HEK293 (cell line): ENCODE measurements around the gene RPL23.
A peak's percentile ranks its signal among the peaks of the same experiment; 100 is the strongest.

Experiments
- AEBP2 ChIP-seq: fragments of 450-650 bp; formaldehyde crosslinking; IDR thresholded peaks from 2 replicates; pipeline ENCODE4 v1.5.1; 2016; ENCODE audit warnings: missing biosample characterization, missing genetic modification characterization, borderline replicate concordance
- ELK4 ChIP-seq: IDR thresholded peaks from 2 replicates; pipeline ENCODE4 v1.6.1; 2011; ENCODE audit warnings: mild to moderate bottlenecking, low read depth, low read length, borderline replicate concordance
- REPIN1 ChIP-seq: fragments of 450-650 bp; formaldehyde crosslinking; IDR thresholded peaks from 2 replicates; pipeline ENCODE4 v1.5.1; 2017; ENCODE audit warnings: missing biosample characterization, missing genetic modification characterization, low read depth
- SETDB1 ChIP-seq: IDR thresholded peaks from one replicate; pipeline ENCODE4 v1.6.1; 2017; ENCODE audit warnings: mild to moderate bottlenecking, low read length, moderate library complexity, mixed read lengths; ENCODE audit not compliant: insufficient read length
- SP7 ChIP-seq: fragments of 450-650 bp; formaldehyde crosslinking; IDR thresholded peaks from 2 replicates; pipeline ENCODE4 v1.5.1; 2016; ENCODE audit warnings: missing biosample characterization, missing genetic modification characterization
- ZBTB21 ChIP-seq: fragments of 450-650 bp; formaldehyde crosslinking; IDR thresholded peaks from 2 replicates; pipeline ENCODE4 v1.5.1; 2017; ENCODE audit warnings: missing biosample characterization, missing genetic modification characterization
- ZEB2 ChIP-seq: fragments of 450-650 bp; formaldehyde crosslinking; IDR thresholded peaks from 2 replicates; pipeline ENCODE4 v1.5.1; 2016; ENCODE audit warnings: missing biosample characterization, missing genetic modification characterization
- ZNF10 ChIP-seq: fragments of 450-650 bp; formaldehyde crosslinking; IDR thresholded peaks from 2 replicates; pipeline ENCODE4 v1.5.1; 2017; ENCODE audit warnings: missing biosample characterization, missing genetic modification characterization
- ZNF138 ChIP-seq: fragments of 450-650 bp; formaldehyde crosslinking; IDR thresholded peaks from 2 replicates; pipeline ENCODE4 v1.5.1; 2016; ENCODE audit warnings: missing biosample characterization, missing genetic modification characterization, borderline replicate concordance
- ZNF184 ChIP-seq: fragments of 450-650 bp; IDR thresholded peaks from 2 replicates; pipeline ENCODE4 v1.5.1; 2018; ENCODE audit warnings: missing biosample characterization, mild to moderate bottlenecking, missing genetic modification characterization
- ZNF2 ChIP-seq: fragments of 450-650 bp; formaldehyde crosslinking; IDR thresholded peaks from 2 replicates; pipeline ENCODE4 v1.5.1; 2016; ENCODE audit warnings: missing biosample characterization, missing genetic modification characterization
- ZNF302 ChIP-seq: fragments of 450-650 bp; formaldehyde crosslinking; IDR thresholded peaks from 2 replicates; pipeline ENCODE4 v1.5.1; 2016; ENCODE audit warnings: missing biosample characterization, missing genetic modification characterization, low read depth
- ZNF335 ChIP-seq: fragments of 450-650 bp; formaldehyde crosslinking; conservative IDR thresholded peaks from 2 replicates; pipeline ENCODE4 v1.5.1; 2016; ENCODE audit warnings: missing biosample characterization, missing genetic modification characterization
- ZNF341 ChIP-seq: fragments of 450-650 bp; formaldehyde crosslinking; IDR thresholded peaks from 2 replicates; pipeline ENCODE4; 2016; ENCODE audit warnings: low read depth, missing biosample characterization, missing genetic modification characterization
- ZNF350 ChIP-seq: fragments of 450-650 bp; formaldehyde crosslinking; IDR thresholded peaks from 2 replicates; pipeline ENCODE4 v1.5.0; 2017; ENCODE audit warnings: missing biosample characterization, mild to moderate bottlenecking, missing genetic modification characterization
- ZNF37A ChIP-seq: fragments of 450-650 bp; IDR thresholded peaks from 2 replicates; pipeline ENCODE4 v1.5.1; 2018; ENCODE audit warnings: missing biosample characterization, missing genetic modification characterization
- ZNF394 ChIP-seq: fragments of 450-650 bp; formaldehyde crosslinking; IDR thresholded peaks from 2 replicates; pipeline ENCODE4 v1.5.1; 2016; ENCODE audit warnings: missing biosample characterization, missing genetic modification characterization, mild to moderate bottlenecking, moderate library complexity, borderline replicate concordance
- ZNF426 ChIP-seq: fragments of 450-650 bp; formaldehyde crosslinking; IDR thresholded peaks from 2 replicates; pipeline ENCODE4 v1.5.1; 2017; ENCODE audit warnings: missing biosample characterization, missing genetic modification characterization, mild to moderate bottlenecking, inconsistent platforms, moderate library complexity
- ZNF521 ChIP-seq: fragments of 450-650 bp; formaldehyde crosslinking; IDR thresholded peaks from 2 replicates; pipeline ENCODE4 v1.5.1; 2017; ENCODE audit warnings: missing biosample characterization, mild to moderate bottlenecking, missing genetic modification characterization
- ZNF560 ChIP-seq: fragments of 450-650 bp; formaldehyde crosslinking; IDR thresholded peaks from 2 replicates; pipeline ENCODE4 v1.5.1; 2017; ENCODE audit warnings: missing biosample characterization, missing genetic modification characterization, borderline replicate concordance
- ZNF623 ChIP-seq: fragments of 450-650 bp; formaldehyde crosslinking; IDR thresholded peaks from 2 replicates; pipeline ENCODE4 v1.5.1; 2016; ENCODE audit warnings: missing biosample characterization, missing genetic modification characterization
- ZNF624 ChIP-seq: fragments of 450-650 bp; formaldehyde crosslinking; IDR thresholded peaks from 2 replicates; pipeline ENCODE4 v1.5.1; 2017; ENCODE audit warnings: missing biosample characterization, missing genetic modification characterization
- ZNF677 ChIP-seq: fragments of 450-650 bp; IDR thresholded peaks from 2 replicates; pipeline ENCODE4 v1.5.0; 2018; ENCODE audit warnings: missing biosample characterization, mild to moderate bottlenecking, missing genetic modification characterization, moderate library complexity
- ZNF768 ChIP-seq: fragments of 450-650 bp; formaldehyde crosslinking; IDR thresholded peaks from 2 replicates; pipeline ENCODE4 v1.5.1; 2018; ENCODE audit warnings: missing biosample characterization, mild to moderate bottlenecking, missing genetic modification characterization
- ZSCAN18 ChIP-seq: fragments of 450-650 bp; formaldehyde crosslinking; IDR thresholded peaks from 2 replicates; pipeline ENCODE4 v1.5.1; 2016; ENCODE audit warnings: missing biosample characterization, missing genetic modification characterization
- ZXDB ChIP-seq: fragments of 450-650 bp; formaldehyde crosslinking; IDR thresholded peaks from 2 replicates; pipeline ENCODE4 v1.5.1; 2016; ENCODE audit warnings: missing biosample characterization, missing genetic modification characterization
- TF ChIP-seq, protein P1 (sequence below): fragments of 450-650 bp; formaldehyde crosslinking; IDR thresholded peaks from 2 replicates; pipeline ENCODE4 v1.5.1; 2016; ENCODE audit warnings: missing biosample characterization, missing genetic modification characterization, low read depth
- TF ChIP-seq, protein P2 (sequence below): fragments of 450-650 bp; formaldehyde crosslinking; IDR thresholded peaks from 2 replicates; pipeline ENCODE4 v1.5.1; 2016; ENCODE audit warnings: missing biosample characterization, missing genetic modification characterization
- TF ChIP-seq, protein P3 (sequence below): fragments of 450-650 bp; formaldehyde crosslinking; IDR thresholded peaks from 2 replicates; pipeline ENCODE4 v1.5.1; 2016; ENCODE audit warnings: missing biosample characterization, missing genetic modification characterization

RPL23 gene

DNA sequence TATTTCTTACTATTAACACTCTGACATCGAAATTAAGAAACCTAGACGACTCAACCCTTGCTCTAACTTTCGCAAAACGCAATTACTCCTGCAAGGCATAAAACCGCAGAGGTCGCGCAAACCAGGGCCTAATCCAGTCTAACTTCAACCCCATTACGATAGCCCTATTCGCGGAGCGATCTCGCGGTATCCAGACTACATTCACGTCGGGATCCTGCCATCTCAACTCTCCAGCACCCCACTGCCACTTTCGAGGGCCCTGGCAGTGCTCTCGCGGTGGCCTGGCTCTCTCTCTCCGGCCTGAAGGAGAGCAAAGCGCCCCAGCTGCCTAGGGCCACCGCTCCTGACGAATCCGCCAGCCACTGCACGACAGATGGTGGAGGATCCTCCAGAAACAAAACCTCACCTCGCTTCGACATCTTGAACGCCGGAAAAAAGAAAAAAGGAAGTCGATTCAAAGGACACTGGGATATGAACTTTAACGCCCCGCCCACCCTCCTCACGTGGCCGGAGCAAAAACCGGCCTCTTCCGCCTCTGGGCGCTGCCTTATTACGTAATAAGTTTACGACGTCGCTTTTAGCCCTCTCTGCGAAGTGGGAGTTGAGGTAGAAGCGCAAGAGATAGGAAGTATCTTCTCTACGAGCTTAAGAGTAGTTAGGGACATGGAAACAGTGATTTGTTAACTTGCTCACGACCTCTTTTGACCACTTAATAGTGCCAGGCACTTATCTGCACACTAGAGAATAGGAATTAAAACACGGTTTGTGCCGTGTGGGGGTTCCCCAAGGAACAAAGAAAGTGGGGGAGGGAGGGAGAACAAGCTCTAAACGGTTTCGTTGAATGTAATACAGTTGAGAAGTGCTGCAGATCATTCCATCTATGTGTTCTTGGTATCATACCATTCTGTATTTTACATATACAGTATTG lies at the start of gene RPL23 (continued):
- TF ChIP-seq, protein P1, sequence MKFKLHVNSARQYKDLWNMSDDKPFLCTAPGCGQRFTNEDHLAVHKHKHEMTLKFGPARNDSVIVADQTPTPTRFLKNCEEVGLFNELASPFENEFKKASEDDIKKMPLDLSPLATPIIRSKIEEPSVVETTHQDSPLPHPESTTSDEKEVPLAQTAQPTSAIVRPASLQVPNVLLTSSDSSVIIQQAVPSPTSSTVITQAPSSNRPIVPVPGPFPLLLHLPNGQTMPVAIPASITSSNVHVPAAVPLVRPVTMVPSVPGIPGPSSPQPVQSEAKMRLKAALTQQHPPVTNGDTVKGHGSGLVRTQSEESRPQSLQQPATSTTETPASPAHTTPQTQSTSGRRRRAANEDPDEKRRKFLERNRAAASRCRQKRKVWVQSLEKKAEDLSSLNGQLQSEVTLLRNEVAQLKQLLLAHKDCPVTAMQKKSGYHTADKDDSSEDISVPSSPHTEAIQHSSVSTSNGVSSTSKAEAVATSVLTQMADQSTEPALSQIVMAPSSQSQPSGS: peak; percentile 89
- TF ChIP-seq ELK4: no peak; the same call in 1 of the 2 replicates
- TF ChIP-seq ZNF394: peak; percentile 76; the same call in 1 of the 2 replicates
- TF ChIP-seq ZEB2 (tag by site-specific recombination): peak; percentile 72
- peak; percentile 39; the same call in 1 of the 2 replicates for TF ChIP-seq ZNF341
- no peak for TF ChIP-seq SETDB1
- 0 out of 2 replicates have a peak, but pooled peaks have one; percentile 36 for TF ChIP-seq REPIN1 (tag by site-specific recombination)
- TF ChIP-seq ZXDB (tag by site-specific recombination): peak; percentile 82
- no peak for TF ChIP-seq ZNF37A
- TF ChIP-seq ZNF623: no peak
- TF ChIP-seq ZBTB21 (tag by site-specific recombination): peak; percentile 99
- TF ChIP-seq, protein P2, sequence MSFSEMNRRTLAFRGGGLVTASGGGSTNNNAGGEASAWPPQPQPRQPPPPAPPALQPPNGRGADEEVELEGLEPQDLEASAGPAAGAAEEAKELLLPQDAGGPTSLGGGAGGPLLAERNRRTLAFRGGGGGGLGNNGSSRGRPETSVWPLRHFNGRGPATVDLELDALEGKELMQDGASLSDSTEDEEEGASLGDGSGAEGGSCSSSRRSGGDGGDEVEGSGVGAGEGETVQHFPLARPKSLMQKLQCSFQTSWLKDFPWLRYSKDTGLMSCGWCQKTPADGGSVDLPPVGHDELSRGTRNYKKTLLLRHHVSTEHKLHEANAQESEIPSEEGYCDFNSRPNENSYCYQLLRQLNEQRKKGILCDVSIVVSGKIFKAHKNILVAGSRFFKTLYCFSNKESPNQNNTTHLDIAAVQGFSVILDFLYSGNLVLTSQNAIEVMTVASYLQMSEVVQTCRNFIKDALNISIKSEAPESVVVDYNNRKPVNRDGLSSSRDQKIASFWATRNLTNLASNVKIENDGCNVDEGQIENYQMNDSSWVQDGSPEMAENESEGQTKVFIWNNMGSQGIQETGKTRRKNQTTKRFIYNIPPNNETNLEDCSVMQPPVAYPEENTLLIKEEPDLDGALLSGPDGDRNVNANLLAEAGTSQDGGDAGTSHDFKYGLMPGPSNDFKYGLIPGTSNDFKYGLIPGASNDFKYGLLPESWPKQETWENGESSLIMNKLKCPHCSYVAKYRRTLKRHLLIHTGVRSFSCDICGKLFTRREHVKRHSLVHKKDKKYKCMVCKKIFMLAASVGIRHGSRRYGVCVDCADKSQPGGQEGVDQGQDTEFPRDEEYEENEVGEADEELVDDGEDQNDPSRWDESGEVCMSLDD (tag by site-specific recombination): peak; percentile 35; the same call in 1 of the 2 replicates
- TF ChIP-seq ZSCAN18: 0 out of 2 replicates have a peak, but pooled peaks have one; percentile 47
- no peak for TF ChIP-seq ZNF184
- no peak for TF ChIP-seq AEBP2 (tag by site-specific recombination)
- no peak for TF ChIP-seq ZNF521 (tag by site-specific recombination)
- TF ChIP-seq ZNF2 (tag by site-specific recombination): peak; percentile 96
- TF ChIP-seq ZNF677: no peak
- TF ChIP-seq ZNF426 (tag by site-specific recombination): no peak
- no peak for TF ChIP-seq ZNF624
- no peak for TF ChIP-seq ZNF768 (tag by site-specific recombination)
- TF ChIP-seq ZNF302 (tag by site-specific recombination): no peak
- TF ChIP-seq SP7 (tag by site-specific recombination): peak; percentile 87
- TF ChIP-seq ZNF560 (tag by site-specific recombination): no peak
- peak; percentile 54; the same call in 1 of the 2 replicates for TF ChIP-seq ZNF335 (tag by site-specific recombination)
- TF ChIP-seq, protein P3, sequence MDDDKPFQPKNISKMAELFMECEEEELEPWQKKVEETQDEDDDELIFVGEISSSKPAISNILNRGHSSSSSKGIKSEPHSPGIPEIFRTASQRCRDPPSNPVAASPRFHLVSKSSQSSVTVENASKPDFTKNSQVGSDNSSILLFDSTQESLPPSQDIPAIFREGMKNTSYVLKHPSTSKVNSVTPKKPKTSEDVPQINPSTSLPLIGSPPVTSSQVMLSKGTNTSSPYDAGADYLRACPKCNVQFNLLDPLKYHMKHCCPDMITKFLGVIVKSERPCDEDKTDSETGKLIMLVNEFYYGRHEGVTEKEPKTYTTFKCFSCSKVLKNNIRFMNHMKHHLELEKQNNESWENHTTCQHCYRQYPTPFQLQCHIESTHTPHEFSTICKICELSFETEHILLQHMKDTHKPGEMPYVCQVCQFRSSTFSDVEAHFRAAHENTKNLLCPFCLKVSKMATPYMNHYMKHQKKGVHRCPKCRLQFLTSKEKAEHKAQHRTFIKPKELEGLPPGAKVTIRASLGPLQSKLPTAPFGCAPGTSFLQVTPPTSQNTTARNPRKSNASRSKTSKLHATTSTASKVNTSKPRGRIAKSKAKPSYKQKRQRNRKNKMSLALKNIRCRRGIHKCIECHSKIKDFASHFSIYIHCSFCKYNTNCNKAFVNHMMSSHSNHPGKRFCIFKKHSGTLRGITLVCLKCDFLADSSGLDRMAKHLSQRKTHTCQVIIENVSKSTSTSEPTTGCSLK (tag by site-specific recombination): no peak
- TF ChIP-seq ZNF10 (tag by site-specific recombination): no peak
- TF ChIP-seq ZNF138: no peak
- TF ChIP-seq ZNF350: no peak
